HG02798 (cell line): Measurements from ENCODE around the gene CYB5D1.

Experiments
- ATAC-seq: cut with Tn5 transposase; IDR thresholded peaks from one replicate; pipeline ENCODE4 v1.9.1; 2021; ENCODE audit warnings: mild to moderate bottlenecking; ENCODE audit not compliant: unreplicated experiment, poor library complexity

CYB5D1 gene

GRCh38 chr17:7843536-7844291 is 14.1 kb upstream of the CYB5D1 start:
- peak; percentile 34 for ATAC-seq

GRCh38 chr17:7844292-7845154 is 13.3 kb upstream of the CYB5D1 start:
- peak; percentile 53 for ATAC-seq

- no peak for ATAC-seq
These were observed 12.3 kb upstream of the CYB5D1 start for GRCh38 chr17:7845359-7846062.

- ATAC-seq, result no peak
These were observed 11.6 kb upstream of the CYB5D1 start for GRCh38 chr17:7846063-7846735.

GRCh38 chr17:7846765-7847661 is 10.8 kb upstream of the CYB5D1 start:
- ATAC-seq, result no peak

GRCh38 chr17:7848131-7848579 is 9.6 kb upstream of the CYB5D1 start:
- ATAC-seq, result no peak

GRCh38 chr17:7848739-7849129 is 9.1 kb upstream of the CYB5D1 start:
- no peak for ATAC-seq

- no peak for ATAC-seq
These were observed 8.6 kb upstream of the CYB5D1 start for GRCh38 chr17:7849130-7849750.

GRCh38 chr17:7849751-7850504 is 7.9 kb upstream of the CYB5D1 start:
- no peak for ATAC-seq

- ATAC-seq, result no peak
These were observed 6.9 kb upstream of the CYB5D1 start for GRCh38 chr17:7850701-7851437.

- ATAC-seq, result peak; percentile 83
These were observed 6.2 kb upstream of the CYB5D1 start for GRCh38 chr17:7851438-7852261.

GRCh38 chr17:7852262-7852670 is 5.5 kb upstream of the CYB5D1 start:
- no peak for ATAC-seq

- no peak for ATAC-seq
These were observed 4.7 kb upstream of the CYB5D1 start for GRCh38 chr17:7852919-7853690.

GRCh38 chr17:7853691-7854038 is 4.1 kb upstream of the CYB5D1 start:
- no peak for ATAC-seq

- ATAC-seq, result no peak
These were observed 3.6 kb upstream of the CYB5D1 start for GRCh38 chr17:7854078-7854777.
